HAP-1 (cell line): ENCODE measurements around the gene NKPD1.

Source experiments
- DNase-seq, 2 experiments: peaks; one replicate each; pipeline ENCODE4 v3.0.0-alpha.2; 2016 to 2020; ENCODE audit warnings: low spot score in 2 of 2
- H3K27me3 ChIP-seq: fragments of 250-450 bp; sonication (Bioruptor Pico); 2 replicates; pipeline ENCODE4 v1.5.1; 2020; ENCODE audit warnings: low read depth, mild to moderate bottlenecking, moderate library complexity
- H3K36me3 ChIP-seq: fragments of 250-450 bp; sonication (Bioruptor Pico); replicated peaks from 2 replicates; pipeline ENCODE4 v1.5.1; 2020; ENCODE audit warnings: mild to moderate bottlenecking
- H3K4me1 ChIP-seq: fragments of 250-450 bp; sonication (Bioruptor Pico); 2 replicates; pipeline ENCODE4 v1.5.1; 2020; ENCODE audit warnings: mild to moderate bottlenecking
- H3K4me3 ChIP-seq: fragments of 250-450 bp; sonication (Bioruptor Pico); 2 replicates; pipeline ENCODE4 v1.5.1; 2020; ENCODE audit warnings: mild to moderate bottlenecking, moderate library complexity
- H3K9me3 ChIP-seq: fragments of 250-450 bp; sonication (Bioruptor Pico); 2 replicates; pipeline ENCODE4 v1.5.1; 2020; ENCODE audit warnings: mild to moderate bottlenecking, moderate library complexity
- in situ Hi-C: fragments of 300-500 bp; cut with MboI; formaldehyde crosslinking; loops from 3 replicates; pipeline ENCODE4 v1.14.3; 2020; ENCODE audit warnings: low sequenced_read_pairs, inconsistent platforms, mixed read lengths

NKPD1 gene

DNA sequence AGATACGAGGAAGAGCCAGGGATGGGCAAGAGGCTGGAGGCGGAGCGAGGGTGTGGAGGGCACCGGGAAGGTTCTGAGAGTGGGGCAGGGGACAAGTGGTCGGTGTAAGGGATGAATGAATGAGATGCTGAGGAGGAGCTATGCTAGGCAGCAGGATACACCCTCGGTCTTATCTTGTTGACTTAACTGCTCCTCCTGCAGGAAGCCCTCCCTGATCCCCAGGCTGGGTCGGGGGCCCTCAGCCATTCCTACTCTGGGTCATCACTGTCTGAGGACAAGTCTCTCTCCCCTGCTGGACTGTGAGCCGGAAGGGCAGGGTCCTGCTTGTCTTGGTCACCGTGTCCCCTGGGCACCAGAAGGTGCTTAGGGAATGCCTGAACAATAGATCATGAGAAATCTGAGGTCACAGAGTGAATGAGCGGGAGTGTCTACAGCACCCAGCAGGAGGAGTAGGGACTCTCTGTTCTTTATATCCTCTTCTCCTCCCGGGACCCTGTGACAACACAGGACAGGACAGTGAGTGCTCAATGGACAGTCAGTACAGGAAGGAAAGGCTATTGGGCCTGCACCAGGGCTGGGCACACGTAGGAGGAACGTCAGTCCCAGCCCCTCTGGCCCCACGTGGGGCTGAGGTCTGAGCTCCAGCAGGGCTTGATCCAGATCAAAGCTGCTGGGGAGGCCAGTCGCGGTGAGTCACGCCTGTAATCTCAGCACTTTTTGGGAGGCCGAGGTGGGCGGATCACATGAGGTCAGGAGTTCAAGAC is 6.5 kb downstream of the NKPD1 start:
- DNase-seq = no peak
- Histone ChIP-seq H3K9me3 (no peaks in the 10 kb centered on the region), H3K27me3 (no peaks in the 10 kb centered on the region), H3K36me3 (no peaks in the 10 kb centered on the region; the same call in 1 of the 2 replicates), H3K4me1 (peaks cover 4% of the 10 kb centered on the region; the same call in 1 of the 2 replicates), H3K4me3 (peak overlapping the region; percentile 6)
- in situ Hi-C loops = no loop called here

DNA sequence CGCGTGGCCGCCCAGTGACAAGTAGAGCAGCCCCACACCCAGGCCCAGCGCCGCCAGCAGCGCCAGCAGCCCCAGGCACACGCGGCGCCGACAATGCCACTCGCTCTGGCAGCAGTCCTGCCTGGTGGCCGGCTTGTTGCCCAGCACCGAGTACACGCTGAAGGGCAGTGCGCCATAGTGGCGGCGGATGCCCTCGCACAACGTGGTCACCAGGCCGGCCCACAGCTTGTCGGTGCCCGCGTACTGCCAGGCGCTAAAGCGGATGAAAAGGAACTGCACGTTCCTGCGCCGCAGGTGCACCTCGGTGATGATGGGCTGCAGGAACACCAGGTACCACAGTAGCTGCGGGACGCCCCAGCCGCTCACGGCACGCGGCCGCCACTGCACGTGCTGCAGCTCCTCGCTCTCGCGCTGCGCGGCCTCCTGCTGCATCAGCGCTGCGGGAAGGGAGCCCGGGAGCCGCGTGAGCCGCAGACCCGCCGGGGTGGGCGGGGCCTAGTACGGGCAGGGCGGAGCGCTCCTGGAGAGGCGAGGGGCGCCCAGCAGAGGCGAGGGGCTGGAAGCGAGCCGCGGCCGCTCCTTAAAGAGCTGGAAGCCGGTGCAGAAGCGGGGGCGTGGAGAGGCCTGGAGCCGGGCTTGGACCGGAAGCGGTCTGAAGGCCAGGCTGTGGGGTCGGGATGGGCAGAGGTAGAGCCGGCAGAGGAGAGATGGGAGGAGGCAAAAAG is 7.3 kb downstream of the NKPD1 start:
- peak overlapping the region; percentile 6 for H3K4me3 ChIP-seq
- H3K27me3 ChIP-seq = no peaks in the 10 kb centered on the region
- in situ Hi-C loops = no loop called here
- no peaks in the 10 kb centered on the region for H3K9me3 ChIP-seq
- H3K36me3 ChIP-seq = no peaks in the 10 kb centered on the region; the same call in 1 of the 2 replicates
- DNase-seq = peak in 1 of 2 experiments; percentile 74
- H3K4me1 ChIP-seq = peaks cover 4% of the 10 kb centered on the region; the same call in 1 of the 2 replicates

DNA sequence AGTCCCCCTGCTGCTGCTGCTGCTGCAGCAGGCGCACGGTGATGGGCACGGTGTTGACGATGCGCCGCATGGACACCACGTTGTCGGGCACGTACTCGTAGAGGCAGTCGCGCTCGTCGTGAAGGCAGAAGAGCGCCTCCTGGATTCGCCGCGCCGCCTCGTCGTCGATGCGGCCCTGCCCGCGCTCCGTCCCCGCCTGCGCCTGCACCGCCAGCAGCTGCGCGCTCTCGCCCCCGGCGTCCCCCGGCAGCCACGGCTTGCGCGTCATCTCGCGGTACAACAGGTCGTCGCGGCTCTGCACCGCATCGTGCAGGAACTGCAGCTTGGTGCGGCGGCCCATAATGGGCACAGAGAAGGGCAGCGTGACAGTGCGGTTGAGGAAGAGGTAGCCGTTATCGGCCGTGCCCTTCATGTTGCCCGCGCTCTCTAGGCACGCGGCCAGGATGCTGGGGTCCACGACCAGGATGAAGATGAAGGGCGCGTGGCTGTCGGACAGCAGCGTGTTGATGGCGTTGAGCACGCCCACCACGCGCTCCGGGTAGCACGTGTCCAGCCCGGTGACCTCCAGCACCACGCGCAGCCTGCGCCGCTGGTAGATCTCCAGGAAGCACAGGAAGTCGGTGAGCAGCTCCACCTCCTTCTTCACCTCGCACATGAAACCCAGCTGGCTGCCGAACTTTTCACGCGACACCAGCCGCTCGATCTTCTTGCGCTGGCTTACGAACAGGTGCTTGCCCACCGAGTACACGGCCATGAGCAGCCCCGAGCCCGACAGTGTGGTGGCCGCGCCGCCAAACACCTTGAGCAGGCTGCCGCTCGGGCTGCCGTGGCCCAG is 8.1 kb downstream of the NKPD1 start:
- DNase-seq = no peak
- Histone ChIP-seq H3K36me3 (no peaks in the 10 kb centered on the region; the same call in 1 of the 2 replicates), H3K4me3 (no peak overlapping the region), H3K4me1 (peaks cover 4% of the 10 kb centered on the region; the same call in 1 of the 2 replicates), H3K9me3 (no peaks in the 10 kb centered on the region), H3K27me3 (no peaks in the 10 kb centered on the region)
- in situ Hi-C loops = no loop called here

DNA sequence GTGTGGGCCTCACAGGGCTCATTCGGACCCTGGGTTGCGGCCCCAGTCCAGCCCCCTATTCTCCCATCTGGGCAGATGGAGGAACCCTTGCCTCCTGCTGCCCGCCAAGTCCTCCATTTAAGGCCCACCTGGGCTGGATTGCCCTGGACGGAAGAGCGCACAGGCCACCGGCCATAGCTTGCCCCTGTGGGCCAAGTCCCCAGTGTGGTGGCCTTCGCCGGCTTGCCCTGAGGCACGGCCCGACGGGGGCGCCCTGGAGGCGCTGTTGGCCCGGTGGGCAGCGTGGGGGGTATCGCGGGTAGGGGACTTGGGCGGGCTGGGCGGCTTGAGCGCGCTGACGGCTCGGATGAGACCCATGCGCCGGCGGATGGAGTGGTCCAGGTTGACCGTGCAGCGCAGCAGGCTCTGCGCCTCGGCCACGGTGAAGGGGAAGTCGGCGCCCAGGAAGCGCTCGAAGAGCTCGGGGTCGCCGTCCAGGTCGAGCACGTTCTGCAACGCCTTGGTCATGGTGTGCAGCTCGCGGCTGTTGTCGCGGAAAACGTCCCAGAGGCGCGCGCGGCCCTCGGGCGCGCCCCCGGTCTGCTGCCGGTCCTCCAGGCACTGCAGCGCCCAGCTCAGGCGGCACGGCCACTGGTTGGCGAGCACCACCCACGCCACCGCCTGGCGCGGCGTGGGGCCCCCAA is 8.8 kb downstream of the NKPD1 start:
- Histone ChIP-seq H3K9me3 (no peaks in the 10 kb centered on the region), H3K4me1 (peaks cover 4% of the 10 kb centered on the region; the same call in 1 of the 2 replicates), H3K36me3 (no peaks in the 10 kb centered on the region; the same call in 1 of the 2 replicates), H3K4me3 (no peak overlapping the region), H3K27me3 (no peaks in the 10 kb centered on the region)
- in situ Hi-C loops = no loop called here
- no peak for DNase-seq

DNA sequence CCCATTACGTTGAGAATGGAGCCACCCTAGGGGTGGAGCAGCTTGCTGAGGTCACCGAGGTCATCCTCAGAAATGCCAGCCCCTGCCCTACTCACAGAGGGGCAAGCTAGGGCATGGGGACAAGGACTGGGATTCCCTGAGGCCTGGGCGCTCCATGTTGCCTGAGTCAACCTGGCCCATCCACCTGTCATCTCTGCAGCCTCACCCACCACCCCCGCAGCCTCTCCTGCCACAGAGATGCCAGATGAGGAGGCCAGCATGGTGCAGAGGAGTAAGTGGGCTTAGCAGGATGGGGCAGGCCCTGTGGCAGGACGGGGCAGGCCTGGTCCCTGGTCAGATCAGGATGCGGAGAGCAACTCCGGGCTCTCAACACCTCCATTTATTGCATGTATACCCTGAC is 9.5 kb downstream of the NKPD1 start:
- Histone ChIP-seq H3K4me1 (peaks cover 4% of the 10 kb centered on the region; the same call in 1 of the 2 replicates), H3K27me3 (no peaks in the 10 kb centered on the region), H3K4me3 (no peak overlapping the region), H3K36me3 (no peaks in the 10 kb centered on the region; the same call in 1 of the 2 replicates), H3K9me3 (no peaks in the 10 kb centered on the region)
- no peak for DNase-seq
- in situ Hi-C loops = no loop called here

DNA sequence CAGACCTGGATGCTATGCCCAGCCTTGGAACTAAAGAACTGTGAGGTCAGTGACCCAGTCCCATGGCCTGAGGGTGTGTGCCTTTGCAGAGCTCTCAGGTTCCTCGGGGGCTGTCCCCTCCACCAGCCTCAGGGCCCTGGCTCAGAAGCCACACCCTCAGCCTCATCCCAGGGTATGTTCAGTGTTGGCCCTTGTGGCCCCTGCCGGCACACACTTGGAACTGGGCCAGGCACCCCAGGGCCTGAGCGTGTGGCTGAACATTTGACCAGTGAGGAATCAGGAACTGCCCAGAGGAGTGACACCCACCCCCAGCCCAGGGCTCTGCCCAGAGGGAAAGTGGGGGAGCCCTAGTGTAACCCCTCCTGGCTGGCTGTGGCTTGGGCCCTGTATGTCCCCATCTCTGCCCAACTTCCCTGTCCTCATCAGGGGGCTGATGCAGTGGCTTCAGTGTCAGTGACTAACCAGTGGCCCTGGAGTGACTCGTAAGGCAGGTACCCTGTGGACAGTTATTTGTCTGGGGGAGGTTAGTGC is 10.0 kb downstream of the NKPD1 start:
- no peaks in the 10 kb centered on the region; the same call in 1 of the 2 replicates for H3K36me3 ChIP-seq
- DNase-seq = no peak
- in situ Hi-C loops = no loop called here
- H3K27me3 ChIP-seq = no peaks in the 10 kb centered on the region
- peaks cover 4% of the 10 kb centered on the region; the same call in 1 of the 2 replicates for H3K4me1 ChIP-seq
- H3K9me3 ChIP-seq = no peaks in the 10 kb centered on the region
- no peak overlapping the region for H3K4me3 ChIP-seq

DNA sequence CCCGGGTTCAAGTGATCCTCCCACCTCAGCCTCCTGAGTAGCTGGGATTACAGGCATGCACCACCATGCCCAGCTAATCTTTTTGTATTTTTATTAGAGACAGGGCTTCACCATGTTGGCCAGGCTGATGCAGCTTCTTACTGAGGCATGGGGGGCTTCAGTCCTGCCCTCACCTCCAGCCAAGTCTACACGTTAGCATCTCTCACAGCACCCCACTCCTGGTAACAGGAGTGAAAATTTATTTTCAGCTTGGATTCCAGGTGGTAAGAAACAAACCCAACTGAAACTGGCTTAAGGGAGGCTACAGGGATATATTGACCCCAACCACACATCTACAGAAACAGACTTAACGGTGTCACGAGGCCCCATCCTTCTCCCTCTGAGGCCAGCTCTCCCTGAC is 10.6 kb downstream of the NKPD1 start:
- no peaks in the 10 kb centered on the region for H3K9me3 ChIP-seq
- H3K4me3 ChIP-seq = no peak overlapping the region
- peaks cover 4% of the 10 kb centered on the region; the same call in 1 of the 2 replicates for H3K4me1 ChIP-seq
- no peak for DNase-seq
- no peaks in the 10 kb centered on the region for H3K27me3 ChIP-seq
- in situ Hi-C loops = no loop called here
- H3K36me3 ChIP-seq = no peaks in the 10 kb centered on the region; the same call in 1 of the 2 replicates

DNA sequence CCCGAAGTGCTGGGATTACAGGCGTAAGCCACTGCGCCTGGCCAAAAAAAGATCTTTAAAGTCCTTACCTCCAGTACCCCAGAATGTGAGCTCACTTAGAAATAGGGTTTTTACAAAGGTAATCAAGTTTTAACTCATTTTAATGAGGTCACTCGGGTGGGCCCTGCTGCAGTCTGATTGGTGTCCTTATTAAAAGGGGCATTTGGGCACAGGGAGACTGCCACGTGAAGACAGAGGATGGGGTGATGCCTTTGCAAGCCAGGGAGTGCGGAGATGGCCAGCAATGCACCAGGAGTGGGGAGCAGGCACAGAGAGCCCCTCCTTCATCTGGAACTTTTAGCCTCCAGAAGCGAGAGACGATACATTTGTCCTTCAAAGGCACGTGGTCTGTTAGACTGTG is 11.7 kb downstream of the NKPD1 start:
- no peak overlapping the region for H3K4me3 ChIP-seq
- no peak for DNase-seq
- no peaks in the 10 kb centered on the region for H3K27me3 ChIP-seq
- H3K36me3 ChIP-seq = no peaks in the 10 kb centered on the region; the same call in 1 of the 2 replicates
- in situ Hi-C loops = no loop called here
- H3K9me3 ChIP-seq = no peaks in the 10 kb centered on the region
- peaks cover 4% of the 10 kb centered on the region; the same call in 1 of the 2 replicates for H3K4me1 ChIP-seq

DNA sequence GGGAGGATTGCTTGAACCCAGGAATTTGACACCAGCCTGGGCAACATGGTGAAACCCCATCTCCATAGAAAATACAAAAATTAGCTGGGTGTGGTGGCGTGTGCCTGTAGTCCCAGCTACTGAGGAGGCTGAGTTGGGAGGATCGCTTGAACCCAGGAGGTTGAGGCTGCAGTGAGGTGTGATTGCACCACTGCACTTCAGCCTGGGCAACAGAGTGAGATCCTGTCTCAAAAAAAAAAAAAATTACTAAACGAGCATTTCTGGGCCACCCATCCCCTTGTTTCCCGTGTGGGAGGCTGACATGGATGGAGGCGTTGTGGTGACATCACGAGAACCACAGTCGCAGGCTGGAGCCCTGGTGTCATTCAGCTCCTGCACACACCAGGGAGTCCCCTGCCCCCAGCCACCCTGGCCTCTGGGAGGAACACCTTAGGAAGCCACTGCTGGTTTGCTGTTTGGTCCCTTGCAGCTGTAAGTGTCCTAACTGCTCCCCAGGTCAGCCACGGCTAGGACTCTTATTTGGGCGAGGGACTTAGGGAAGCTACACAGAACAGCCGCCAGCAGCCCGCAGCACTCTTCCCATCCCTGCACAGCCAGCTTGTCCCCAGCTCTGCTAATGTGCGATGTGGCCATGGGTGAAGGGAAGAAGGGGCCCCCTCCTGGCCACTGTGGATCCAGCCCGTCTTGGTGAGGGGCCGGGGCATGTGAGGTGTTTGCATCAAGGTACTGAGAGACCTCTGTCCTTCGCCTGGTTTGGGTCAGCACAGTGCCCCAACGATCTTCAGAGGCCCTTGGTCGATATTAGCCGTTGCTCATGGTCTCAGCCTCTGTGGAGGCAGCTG is 12.7 kb downstream of the NKPD1 start:
- no peak for DNase-seq
- in situ Hi-C loops = no loop called here
- Histone ChIP-seq H3K4me3 (no peak overlapping the region), H3K36me3 (no peaks in the 10 kb centered on the region; the same call in 1 of the 2 replicates), H3K9me3 (no peaks in the 10 kb centered on the region), H3K27me3 (no peaks in the 10 kb centered on the region), H3K4me1 (no peaks in the 10 kb centered on the region)

DNA sequence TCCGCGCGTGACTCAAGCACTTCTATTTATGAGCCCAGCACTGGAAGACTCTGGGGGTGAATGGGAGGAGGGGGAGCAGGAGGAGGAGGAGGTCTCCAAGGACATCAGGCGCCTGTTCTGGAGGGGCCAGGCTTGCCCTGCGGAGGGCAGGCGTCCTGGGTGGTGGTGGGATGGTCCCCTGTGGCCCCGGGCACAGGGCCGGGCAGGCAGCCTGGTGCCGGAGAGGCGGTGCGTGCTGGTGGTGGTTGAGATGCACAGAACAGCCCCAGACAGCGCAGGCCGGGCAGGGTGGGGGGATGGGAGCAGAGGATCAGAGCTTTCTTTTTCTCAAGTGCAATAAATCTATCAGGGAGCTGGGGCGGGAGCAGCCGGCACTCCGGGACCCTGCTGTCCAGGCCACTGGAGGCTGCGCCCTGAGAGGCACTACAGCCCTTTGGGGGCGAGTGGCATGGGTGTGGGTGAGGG is 14.0 kb downstream of the NKPD1 start:
- no peaks in the 10 kb centered on the region for H3K9me3 ChIP-seq
- H3K27me3 ChIP-seq = no peaks in the 10 kb centered on the region
- no peak for DNase-seq
- in situ Hi-C loops = no loop called here
- no peak overlapping the region for H3K4me3 ChIP-seq
- H3K4me1 ChIP-seq = no peaks in the 10 kb centered on the region
- H3K36me3 ChIP-seq = peaks cover 4% of the 10 kb centered on the region

DNA sequence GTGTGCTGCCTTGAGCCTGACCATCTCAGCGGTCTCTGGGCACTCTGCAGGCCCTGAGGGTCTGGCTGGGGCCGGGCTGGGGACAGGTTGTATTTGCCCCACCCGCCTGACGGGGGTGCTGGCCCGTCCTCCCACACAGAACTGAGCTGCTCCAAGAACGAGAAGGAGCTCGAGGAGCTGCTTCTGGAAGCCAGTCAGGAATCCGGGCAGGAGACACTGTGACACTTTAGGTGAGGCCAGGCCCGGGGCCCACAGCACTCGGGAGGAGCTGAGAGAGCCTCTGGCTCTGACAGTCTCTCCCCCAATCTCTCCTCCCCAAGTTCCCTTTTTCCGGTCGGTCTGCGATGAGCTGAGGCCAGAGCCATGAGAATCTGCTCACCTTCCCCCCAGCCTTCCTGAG is 14.5 kb downstream of the NKPD1 start:
- Histone ChIP-seq H3K27me3 (no peaks in the 10 kb centered on the region), H3K4me3 (no peak overlapping the region), H3K4me1 (no peaks in the 10 kb centered on the region), H3K36me3 (peaks cover 9% of the 10 kb centered on the region), H3K9me3 (no peaks in the 10 kb centered on the region)
- in situ Hi-C loops = no loop called here
- no peak for DNase-seq
